ENCODE measurements around the gene DAPK1.

DAPK1 gene

GRCh38 chr9:87668222-87668621 is 170.6 kb downstream of the DAPK1 start:
- no peaks in the 10 kb centered on the region for H4K20me1 ChIP-seq (ENCODE audit: insufficient read depth)
- no peak overlapping the region for H3K4me2 ChIP-seq
- no peaks in the 10 kb centered on the region for H3K4me1 ChIP-seq (ENCODE audit: low read depth, poor library complexity, severe bottlenecking)
- no peaks in the 10 kb centered on the region for H3K79me2 ChIP-seq (ENCODE audit: insufficient read depth, low read depth)
- no peaks in the 10 kb centered on the region for H3K36me3 ChIP-seq (ENCODE audit: insufficient read depth)
- no peak overlapping the region for H3K9ac ChIP-seq
- H3K27me3 ChIP-seq (ENCODE audit: insufficient read depth, low read depth) = no peaks in the 10 kb centered on the region
- TF ChIP-seq, protein P1, sequence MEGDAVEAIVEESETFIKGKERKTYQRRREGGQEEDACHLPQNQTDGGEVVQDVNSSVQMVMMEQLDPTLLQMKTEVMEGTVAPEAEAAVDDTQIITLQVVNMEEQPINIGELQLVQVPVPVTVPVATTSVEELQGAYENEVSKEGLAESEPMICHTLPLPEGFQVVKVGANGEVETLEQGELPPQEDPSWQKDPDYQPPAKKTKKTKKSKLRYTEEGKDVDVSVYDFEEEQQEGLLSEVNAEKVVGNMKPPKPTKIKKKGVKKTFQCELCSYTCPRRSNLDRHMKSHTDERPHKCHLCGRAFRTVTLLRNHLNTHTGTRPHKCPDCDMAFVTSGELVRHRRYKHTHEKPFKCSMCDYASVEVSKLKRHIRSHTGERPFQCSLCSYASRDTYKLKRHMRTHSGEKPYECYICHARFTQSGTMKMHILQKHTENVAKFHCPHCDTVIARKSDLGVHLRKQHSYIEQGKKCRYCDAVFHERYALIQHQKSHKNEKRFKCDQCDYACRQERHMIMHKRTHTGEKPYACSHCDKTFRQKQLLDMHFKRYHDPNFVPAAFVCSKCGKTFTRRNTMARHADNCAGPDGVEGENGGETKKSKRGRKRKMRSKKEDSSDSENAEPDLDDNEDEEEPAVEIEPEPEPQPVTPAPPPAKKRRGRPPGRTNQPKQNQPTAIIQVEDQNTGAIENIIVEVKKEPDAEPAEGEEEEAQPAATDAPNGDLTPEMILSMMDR (conservative IDR thresholded peaks at IDR 0.05; ENCODE audit: low read depth, low read length) = no peak
- no peak overlapping the region for H3K27ac ChIP-seq
- no peak overlapping the region for H2AFZ ChIP-seq (ENCODE audit: low read depth)
- no peak overlapping the region for H3K4me3 ChIP-seq (IDR thresholded peaks at IDR 0.05; ENCODE audit: insufficient read depth, low read depth, low read length)

- Histone ChIP-seq H3K4me3 (IDR thresholded peaks at IDR 0.05; ENCODE audit: insufficient read depth, low read depth, low read length) (no peak overlapping the region), H4K20me1 (ENCODE audit: insufficient read depth) (no peaks in the 10 kb centered on the region), H3K27me3 (ENCODE audit: insufficient read depth, low read depth) (no peaks in the 10 kb centered on the region), H3K4me1 (ENCODE audit: low read depth, poor library complexity, severe bottlenecking) (no peaks in the 10 kb centered on the region), H3K36me3 (ENCODE audit: insufficient read depth) (no peaks in the 10 kb centered on the region), H3K27ac (no peak overlapping the region), H3K9ac (no peak overlapping the region), H3K4me2 (no peak overlapping the region), H3K79me2 (ENCODE audit: insufficient read depth, low read depth) (no peaks in the 10 kb centered on the region), H2AFZ (ENCODE audit: low read depth) (no peak overlapping the region)
- TF ChIP-seq, protein P1 (conservative IDR thresholded peaks at IDR 0.05; ENCODE audit: low read depth, low read length) = no peak
These were observed 171.1 kb downstream of the DAPK1 start for GRCh38 chr9:87668722-87669121.

DNA sequence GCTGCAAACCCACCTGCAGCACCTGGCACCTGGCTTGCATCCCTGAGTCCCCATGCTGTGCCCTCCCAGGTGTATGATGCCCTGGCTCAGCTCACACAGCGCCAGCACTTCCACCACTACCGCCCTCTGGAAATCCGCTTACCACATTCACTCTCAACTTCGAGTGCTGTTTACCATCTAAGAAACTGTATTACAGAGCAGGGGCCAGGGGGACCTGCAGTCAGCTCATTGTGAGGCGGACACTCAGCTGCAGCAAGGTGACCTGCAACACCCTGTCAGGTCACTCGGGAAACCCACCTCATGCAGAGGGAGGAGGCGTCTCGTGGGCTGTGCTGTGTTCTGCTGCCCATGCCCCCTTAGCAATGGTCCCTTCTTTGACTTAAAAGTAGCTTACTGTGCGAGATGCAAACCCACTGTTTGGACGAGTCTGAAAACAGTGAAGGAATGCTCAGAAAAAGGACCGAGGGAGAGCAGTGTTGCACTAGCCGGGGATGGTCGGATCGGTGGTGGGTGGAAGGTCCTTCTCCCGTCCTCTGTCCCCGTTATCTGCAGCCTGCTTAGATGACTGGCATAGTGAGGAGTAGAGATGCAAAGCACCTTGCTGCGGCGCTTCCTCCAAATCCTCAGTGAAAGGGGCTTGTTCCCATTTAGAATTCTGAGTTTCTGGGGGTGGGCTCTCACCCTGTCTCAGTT is 173.1 kb downstream of the DAPK1 start:
- H3K4me3 ChIP-seq (IDR thresholded peaks at IDR 0.05; ENCODE audit: insufficient read depth, low read depth, low read length) = no peak overlapping the region
- no peaks in the 10 kb centered on the region for H3K27me3 ChIP-seq (ENCODE audit: insufficient read depth, low read depth)
- TF ChIP-seq, protein P1 (conservative IDR thresholded peaks at IDR 0.05; ENCODE audit: low read depth, low read length) = no peak
- no peaks in the 10 kb centered on the region for H4K20me1 ChIP-seq (ENCODE audit: insufficient read depth)
- no peaks in the 10 kb centered on the region for H3K79me2 ChIP-seq (ENCODE audit: insufficient read depth, low read depth)
- no peaks in the 10 kb centered on the region for H3K4me1 ChIP-seq (ENCODE audit: low read depth, poor library complexity, severe bottlenecking)
- H3K27ac ChIP-seq = no peak overlapping the region
- no peaks in the 10 kb centered on the region for H3K36me3 ChIP-seq (ENCODE audit: insufficient read depth)
- H3K4me2 ChIP-seq = no peak overlapping the region
- no peak overlapping the region for H3K9ac ChIP-seq
- H2AFZ ChIP-seq (ENCODE audit: low read depth) = no peak overlapping the region

GRCh38 chr9:87671478-87671877 is 173.8 kb downstream of the DAPK1 start:
- Histone ChIP-seq H4K20me1 (ENCODE audit: insufficient read depth) (no peaks in the 10 kb centered on the region), H3K4me1 (ENCODE audit: low read depth, poor library complexity, severe bottlenecking) (no peaks in the 10 kb centered on the region), H3K9ac (no peak overlapping the region), H3K27me3 (ENCODE audit: insufficient read depth, low read depth) (no peaks in the 10 kb centered on the region), H3K79me2 (ENCODE audit: insufficient read depth, low read depth) (no peaks in the 10 kb centered on the region), H3K36me3 (ENCODE audit: insufficient read depth) (no peaks in the 10 kb centered on the region), H3K27ac (no peak overlapping the region), H2AFZ (ENCODE audit: low read depth) (no peak overlapping the region), H3K4me2 (no peak overlapping the region), H3K4me3 (IDR thresholded peaks at IDR 0.05; ENCODE audit: insufficient read depth, low read depth, low read length) (no peak overlapping the region)
- TF ChIP-seq, protein P1 (conservative IDR thresholded peaks at IDR 0.05; ENCODE audit: low read depth, low read length) = no peak
